H9 (cell line): ENCODE data around the gene DHDH. TPM values are rescaled to one million over a fixed set of nuclear protein-coding genes. Genes with fewer than 3 reads are reported as not detected.
A peak's percentile ranks its signal among the peaks of the same experiment; 100 is the strongest.

Experiments
- DNase-seq: peaks from one replicate; pipeline ENCODE4 v3.0.0-alpha.2; 2017
- H2AFZ ChIP-seq: one replicate; pipeline ENCODE4 v1.6.1; 2013; ENCODE audit warnings: mild to moderate bottlenecking, low read length, control low read depth, moderate library complexity
- H2AK5ac ChIP-seq: 2 replicates; pipeline ENCODE4 v1.6.1; 2013; ENCODE audit warnings: low read length, control low read depth, mixed read lengths; ENCODE audit not compliant: insufficient read length
- H2BK120ac ChIP-seq: one replicate; pipeline ENCODE4 v1.6.1; 2013; ENCODE audit warnings: low read depth, mild to moderate bottlenecking, low read length, control low read depth, inconsistent platforms; ENCODE audit not compliant: poor library complexity, severe bottlenecking
- H2BK12ac ChIP-seq: 2 replicates; pipeline ENCODE4 v1.6.1; 2013; ENCODE audit warnings: low read length, control low read depth, mixed read lengths, low read depth; ENCODE audit not compliant: insufficient read length
- H2BK15ac ChIP-seq: 2 replicates; pipeline ENCODE4 v1.6.1; 2013; ENCODE audit warnings: low read depth, low read length, control low read depth
- H2BK20ac ChIP-seq: one replicate; pipeline ENCODE4 v1.6.1; 2013; ENCODE audit warnings: low read depth, mild to moderate bottlenecking, low read length, control low read depth, inconsistent platforms; ENCODE audit not compliant: poor library complexity, severe bottlenecking
- H2BK5ac ChIP-seq: 2 replicates; pipeline ENCODE4 v1.6.1; 2013; ENCODE audit warnings: low read length, control low read depth, mixed read lengths; ENCODE audit not compliant: insufficient read length
- H3K14ac ChIP-seq: 2 replicates; pipeline ENCODE4 v1.6.1; 2013; ENCODE audit warnings: low read length, control low read depth; ENCODE audit not compliant: insufficient read depth
- H3K18ac ChIP-seq: 2 replicates; pipeline ENCODE4 v1.6.1; 2013; ENCODE audit warnings: low read depth, mild to moderate bottlenecking, mixed read lengths, low read length, control low read depth; ENCODE audit not compliant: insufficient read length
- H3K23ac ChIP-seq: 2 replicates; pipeline ENCODE4 v1.6.1; 2013; ENCODE audit warnings: low read length, control low read depth, mixed read lengths, low read depth; ENCODE audit not compliant: insufficient read length
- H3K23me2 ChIP-seq: 2 replicates; pipeline ENCODE4 v1.6.1; 2013; ENCODE audit warnings: low read depth, mild to moderate bottlenecking, mixed read lengths, low read length, control low read depth; ENCODE audit not compliant: insufficient read length, poor library complexity, severe bottlenecking
- H3K27ac ChIP-seq: 2 replicates; pipeline ENCODE4 v1.5.1; 2013; ENCODE audit warnings: low read length, control low read depth, mixed read lengths, low read depth; ENCODE audit not compliant: insufficient read length
- H3K27me3 ChIP-seq: 2 replicates; pipeline ENCODE4 v1.6.1; 2013; ENCODE audit warnings: low read length, control low read depth, inconsistent platforms; ENCODE audit not compliant: insufficient read depth
- H3K4ac ChIP-seq: 2 replicates; pipeline ENCODE4 v1.6.1; 2013; ENCODE audit warnings: low read depth, mild to moderate bottlenecking, control low read depth, inconsistent platforms, low read length, moderate library complexity
- H3K4me1 ChIP-seq: 2 replicates; pipeline ENCODE4 v1.6.1; 2013; ENCODE audit warnings: low read length, control low read depth, inconsistent platforms; ENCODE audit not compliant: insufficient read depth
- H3K4me2 ChIP-seq: 2 replicates; pipeline ENCODE4 v1.6.1; 2013; ENCODE audit warnings: low read length, control low read depth, mixed read lengths; ENCODE audit not compliant: insufficient read length, insufficient read depth
- H3K56ac ChIP-seq: 2 replicates; pipeline ENCODE4 v1.6.1; 2013; ENCODE audit warnings: low read depth, mild to moderate bottlenecking, mixed read lengths, low read length, control low read depth; ENCODE audit not compliant: insufficient read length
- H3K79me1 ChIP-seq: 2 replicates; pipeline ENCODE4 v1.6.1; 2013; ENCODE audit warnings: low read depth, mild to moderate bottlenecking, moderate library complexity, low read length, control low read depth, inconsistent platforms; ENCODE audit not compliant: insufficient read depth, poor library complexity, severe bottlenecking
- H3K79me2 ChIP-seq: 2 replicates; pipeline ENCODE4 v1.6.1; 2013; ENCODE audit warnings: low read length, control low read depth, inconsistent platforms; ENCODE audit not compliant: insufficient read depth
- H3K9ac ChIP-seq: 2 replicates; pipeline ENCODE4 v1.6.1; 2013; ENCODE audit warnings: low read length, control low read depth, mixed read lengths; ENCODE audit not compliant: insufficient read length; ENCODE audit errors: extremely low read depth
- H3K9me3 ChIP-seq: one replicate; pipeline ENCODE4 v1.6.1; 2013; ENCODE audit warnings: low read depth, low read length, inconsistent platforms; ENCODE audit not compliant: control insufficient read depth
- H3T11ph ChIP-seq: one replicate; pipeline ENCODE4 v1.6.1; 2013; ENCODE audit warnings: mild to moderate bottlenecking, low read length, control low read depth, inconsistent platforms
- H4K20me1 ChIP-seq: one replicate; pipeline ENCODE4 v1.6.1; 2013; ENCODE audit not compliant: control insufficient read depth, insufficient read length, insufficient read depth
- H4K5ac ChIP-seq: 2 replicates; pipeline ENCODE4 v1.6.1; 2013; ENCODE audit warnings: low read depth, mild to moderate bottlenecking, mixed read lengths, low read length, control low read depth; ENCODE audit not compliant: insufficient read length
- H4K8ac ChIP-seq: replicated peaks from 2 replicates; pipeline ENCODE4 v1.6.1; 2013; ENCODE audit warnings: low read length, control low read depth, mixed read lengths, low read depth; ENCODE audit not compliant: insufficient read length
- H4K91ac ChIP-seq: 2 replicates; pipeline ENCODE4 v1.6.1; 2013; ENCODE audit warnings: low read depth, mild to moderate bottlenecking, moderate library complexity, mixed read lengths, low read length, control low read depth; ENCODE audit not compliant: insufficient read length
- H3K27ac Mint-ChIP-seq, 3 experiments: 2 replicates in 2 of 3; 3 replicates in 1 of 3; pipeline ENCODE4 v1.8.0; 2020 to 2021; ENCODE audit warnings: mixed read lengths in 3 of 3, mild to moderate bottlenecking in 1 of 3, moderate library complexity in 1 of 3
- H3K27me3 Mint-ChIP-seq: 2 replicates; pipeline ENCODE4 v1.8.0; 2021; ENCODE audit warnings: low read depth, mild to moderate bottlenecking, moderate library complexity, mixed read lengths
- H3K36me3 Mint-ChIP-seq, 3 experiments: 2 replicates in 2 of 3; 3 replicates in 1 of 3; pipeline ENCODE4 v1.8.0; 2020 to 2021; ENCODE audit warnings: low read depth in 3 of 3, mixed read lengths in 3 of 3; ENCODE audit not compliant: insufficient read depth in 1 of 3
- H3K4me1 Mint-ChIP-seq, 2 experiments: 2 replicates each; pipeline ENCODE4 v1.8.0; 2020; ENCODE audit warnings: mixed read lengths in 2 of 2
- H3K4me3 Mint-ChIP-seq, 2 experiments: 2 replicates in 1 of 2; 3 replicates in 1 of 2; pipeline ENCODE4 v1.8.0; 2020 to 2021; ENCODE audit warnings: mild to moderate bottlenecking in 2 of 2, mixed read lengths in 2 of 2, moderate library complexity in 1 of 2
- H3K9me3 Mint-ChIP-seq, 2 experiments: 2 replicates in 1 of 2; 3 replicates in 1 of 2; pipeline ENCODE4 v1.8.0; 2020; ENCODE audit warnings: mild to moderate bottlenecking in 2 of 2, mixed read lengths in 2 of 2, moderate library complexity in 1 of 2
- WGBS: extraction: QIAGEN DNeasy Blood & Tissue Kit; methylation state at CpG from one replicate; pipeline ENCODE4 v1.1.7; 2013; ENCODE audit warnings: missing lambda C conversion rate, low lambda C conversion rate, mixed read lengths; ENCODE audit not compliant: insufficient read length; ENCODE audit errors: extremely low coverage; 5-methylcytosine and 5-hydroxymethylcytosine counted together
- total RNA-seq: library from RNA; stranded (reverse); gene quantifications from 2 replicates; pipeline ENCODE4 v1.2.1, GENCODE V29; 2021
- TF ChIP-seq, protein P1 (sequence below): fragments of 200-600 bp; sonication (generic); conservative IDR thresholded peaks from 3 replicates; pipeline ENCODE4 v1.8.0; 2021; ENCODE audit warnings: antibody characterized with exemption, mild to moderate bottlenecking

DHDH gene
- total RNA-seq, 1 experiment from 2014 or later = 2.0 TPM

DNA sequence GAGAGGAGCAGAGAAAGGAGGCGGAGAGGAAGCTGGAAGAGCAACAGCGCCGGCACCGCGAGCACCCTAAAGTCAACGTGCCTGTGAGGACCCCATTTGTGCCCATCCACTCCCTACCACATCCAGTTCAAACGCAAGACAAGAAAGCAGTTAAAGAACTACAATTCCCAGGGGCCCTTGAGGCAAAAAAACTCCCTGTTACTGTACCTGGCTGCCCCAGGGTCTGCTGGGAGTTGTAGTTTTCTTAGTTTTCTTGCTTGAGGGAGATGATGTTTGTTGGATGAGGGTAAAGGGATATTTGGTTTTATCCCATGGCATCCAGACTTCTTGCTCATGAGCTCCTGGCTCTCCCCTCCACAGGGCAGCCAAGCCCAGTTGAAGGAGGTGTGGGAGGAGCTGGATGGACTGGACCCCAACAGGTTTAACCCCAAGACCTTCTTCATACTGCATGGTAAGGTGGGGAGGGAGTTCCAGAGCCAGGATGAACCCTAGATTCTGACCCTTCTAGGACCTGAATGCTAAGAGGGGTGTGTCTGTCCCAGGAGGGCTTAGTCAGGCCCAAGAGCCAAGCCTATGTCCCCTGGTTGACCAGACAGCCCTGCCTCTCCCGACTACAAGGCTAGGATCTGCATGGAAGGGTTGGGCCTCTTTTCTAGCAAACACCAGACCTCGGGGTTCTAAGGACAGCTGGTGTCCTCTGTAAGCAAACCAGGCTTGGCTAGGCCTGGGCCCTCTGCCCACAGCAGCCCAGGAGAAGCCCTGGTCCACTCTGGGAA, 20.2 kb upstream of the DHDH start:
- Histone ChIP-seq H2BK120ac (no peak overlapping the region), H3K79me1 (no peaks in the 10 kb centered on the region), H2BK15ac (no peak overlapping the region), H3T11ph (no peak overlapping the region), H2AK5ac (no peak overlapping the region), H3K18ac (no peak overlapping the region), H3K4me1 (no peaks in the 10 kb centered on the region), H2BK12ac (no peak overlapping the region), H3K9me3 (no peaks in the 10 kb centered on the region), H2BK20ac (no peak overlapping the region), H4K8ac (no peak overlapping the region), H3K79me2 (no peaks in the 10 kb centered on the region), H3K23ac (no peak overlapping the region), H4K91ac (no peak overlapping the region), H2AFZ (no peak overlapping the region), H3K4ac (no peak overlapping the region), H3K27me3 (no peaks in the 10 kb centered on the region), H3K9ac (no peak overlapping the region), H3K27ac (no peak overlapping the region), H2BK5ac (no peak overlapping the region), H3K4me2 (no peak overlapping the region), H3K14ac (no peak overlapping the region), H4K5ac (no peak overlapping the region), H3K56ac (no peak overlapping the region), H4K20me1 (no peaks in the 10 kb centered on the region), H3K23me2 (no peaks in the 10 kb centered on the region)
- Mint-ChIP-seq H3K27ac (peak overlapping the region in 2 of 3 experiments; percentile 58 to 75; a peak in 2 of 7 replicates), H3K36me3 (peaks cover 40 to 67% (median 65%) of the 10 kb centered on the region in 3 experiments), H3K4me3 (no peak overlapping the region), H3K9me3 (no peaks in the 10 kb centered on the region), H3K4me1 (no peaks in the 10 kb centered on the region), H3K27me3 (no peaks in the 10 kb centered on the region)
- TF ChIP-seq, protein P1, sequence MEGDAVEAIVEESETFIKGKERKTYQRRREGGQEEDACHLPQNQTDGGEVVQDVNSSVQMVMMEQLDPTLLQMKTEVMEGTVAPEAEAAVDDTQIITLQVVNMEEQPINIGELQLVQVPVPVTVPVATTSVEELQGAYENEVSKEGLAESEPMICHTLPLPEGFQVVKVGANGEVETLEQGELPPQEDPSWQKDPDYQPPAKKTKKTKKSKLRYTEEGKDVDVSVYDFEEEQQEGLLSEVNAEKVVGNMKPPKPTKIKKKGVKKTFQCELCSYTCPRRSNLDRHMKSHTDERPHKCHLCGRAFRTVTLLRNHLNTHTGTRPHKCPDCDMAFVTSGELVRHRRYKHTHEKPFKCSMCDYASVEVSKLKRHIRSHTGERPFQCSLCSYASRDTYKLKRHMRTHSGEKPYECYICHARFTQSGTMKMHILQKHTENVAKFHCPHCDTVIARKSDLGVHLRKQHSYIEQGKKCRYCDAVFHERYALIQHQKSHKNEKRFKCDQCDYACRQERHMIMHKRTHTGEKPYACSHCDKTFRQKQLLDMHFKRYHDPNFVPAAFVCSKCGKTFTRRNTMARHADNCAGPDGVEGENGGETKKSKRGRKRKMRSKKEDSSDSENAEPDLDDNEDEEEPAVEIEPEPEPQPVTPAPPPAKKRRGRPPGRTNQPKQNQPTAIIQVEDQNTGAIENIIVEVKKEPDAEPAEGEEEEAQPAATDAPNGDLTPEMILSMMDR = no peak
- no CpG with 5 or more reads among the region's 9 CpGs for WGBS
- no peak for DNase-seq
